Measurements from ENCODE around the gene SPDEF. TPM values are rescaled to one million over a fixed set of nuclear protein-coding genes. Genes with fewer than 3 reads are reported as not detected.
A peak's percentile ranks its signal among the peaks of the same experiment; 100 is the strongest.

The SPDEF gene
- total and polyA plus RNA-seq, 12 donors, result 0.06 to 0.14 (median 0.14) TPM; not detected in 8

DNA sequence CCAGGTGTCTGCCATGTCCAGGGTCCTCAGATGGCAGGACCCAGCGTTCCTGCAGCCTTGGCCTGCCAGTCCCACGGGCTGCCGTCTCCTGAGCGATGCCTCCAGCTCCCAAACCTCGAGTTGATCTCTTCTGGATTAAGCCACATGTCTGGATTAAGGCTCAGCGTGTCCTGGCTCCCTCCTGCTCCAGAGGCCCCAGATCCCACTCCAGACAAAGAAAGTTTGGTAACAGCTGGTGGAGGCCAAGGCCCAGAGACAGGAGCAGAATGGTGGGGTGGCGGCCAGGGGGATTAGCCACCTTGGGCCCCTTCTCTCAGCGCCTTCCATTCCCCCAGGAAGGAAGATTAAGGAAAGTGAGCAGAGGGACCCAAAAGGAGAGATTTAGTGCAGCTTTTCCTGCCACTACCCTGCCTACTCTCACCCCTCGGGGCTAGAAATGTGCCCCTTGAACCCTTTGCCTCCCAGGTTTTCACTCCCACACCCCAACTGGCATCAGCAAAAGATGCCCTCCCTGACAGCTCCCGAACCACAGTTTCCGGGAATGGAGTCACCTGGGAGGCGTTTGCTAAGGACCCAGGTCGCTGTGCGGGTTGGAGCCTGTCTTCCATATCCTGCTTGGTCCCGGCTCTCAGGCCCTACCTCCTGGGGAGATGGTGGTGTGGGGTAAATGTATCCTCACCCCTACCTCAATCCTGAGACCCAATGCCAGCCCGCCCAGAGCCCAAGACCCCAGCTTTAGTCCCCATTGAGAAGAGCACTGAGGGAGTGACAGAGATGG is 6.9 kb downstream of the SPDEF start:
- Histone ChIP-seq H3K27me3 (no peaks in the 10 kb centered on the region), H3K36me3 (replicated peaks in 1 of 2) (no peaks in the 10 kb centered on the region), H3K27ac (no peak overlapping the region), H3K4me3 (no peak overlapping the region), H3K9me3 (replicated peaks in 1 of 3) (no peaks in the 10 kb centered on the region), H3K4me1 (replicated peaks in 1 of 2) (no peaks in the 10 kb centered on the region)
- TF ChIP-seq, protein P1, sequence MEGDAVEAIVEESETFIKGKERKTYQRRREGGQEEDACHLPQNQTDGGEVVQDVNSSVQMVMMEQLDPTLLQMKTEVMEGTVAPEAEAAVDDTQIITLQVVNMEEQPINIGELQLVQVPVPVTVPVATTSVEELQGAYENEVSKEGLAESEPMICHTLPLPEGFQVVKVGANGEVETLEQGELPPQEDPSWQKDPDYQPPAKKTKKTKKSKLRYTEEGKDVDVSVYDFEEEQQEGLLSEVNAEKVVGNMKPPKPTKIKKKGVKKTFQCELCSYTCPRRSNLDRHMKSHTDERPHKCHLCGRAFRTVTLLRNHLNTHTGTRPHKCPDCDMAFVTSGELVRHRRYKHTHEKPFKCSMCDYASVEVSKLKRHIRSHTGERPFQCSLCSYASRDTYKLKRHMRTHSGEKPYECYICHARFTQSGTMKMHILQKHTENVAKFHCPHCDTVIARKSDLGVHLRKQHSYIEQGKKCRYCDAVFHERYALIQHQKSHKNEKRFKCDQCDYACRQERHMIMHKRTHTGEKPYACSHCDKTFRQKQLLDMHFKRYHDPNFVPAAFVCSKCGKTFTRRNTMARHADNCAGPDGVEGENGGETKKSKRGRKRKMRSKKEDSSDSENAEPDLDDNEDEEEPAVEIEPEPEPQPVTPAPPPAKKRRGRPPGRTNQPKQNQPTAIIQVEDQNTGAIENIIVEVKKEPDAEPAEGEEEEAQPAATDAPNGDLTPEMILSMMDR (IDR thresholded peaks at IDR 0.05), result no peak
- no peak for TF ChIP-seq POLR2A (IDR thresholded peaks at IDR 0.05)
- 83 to 89% (median 87%) methylated on average over 12 to 16 of the region's 16 CpGs for WGBS, 4 donors
- DNase-seq, result no peak
- intact Hi-C loops (cut with DNase I), result no loop called here

DNA sequence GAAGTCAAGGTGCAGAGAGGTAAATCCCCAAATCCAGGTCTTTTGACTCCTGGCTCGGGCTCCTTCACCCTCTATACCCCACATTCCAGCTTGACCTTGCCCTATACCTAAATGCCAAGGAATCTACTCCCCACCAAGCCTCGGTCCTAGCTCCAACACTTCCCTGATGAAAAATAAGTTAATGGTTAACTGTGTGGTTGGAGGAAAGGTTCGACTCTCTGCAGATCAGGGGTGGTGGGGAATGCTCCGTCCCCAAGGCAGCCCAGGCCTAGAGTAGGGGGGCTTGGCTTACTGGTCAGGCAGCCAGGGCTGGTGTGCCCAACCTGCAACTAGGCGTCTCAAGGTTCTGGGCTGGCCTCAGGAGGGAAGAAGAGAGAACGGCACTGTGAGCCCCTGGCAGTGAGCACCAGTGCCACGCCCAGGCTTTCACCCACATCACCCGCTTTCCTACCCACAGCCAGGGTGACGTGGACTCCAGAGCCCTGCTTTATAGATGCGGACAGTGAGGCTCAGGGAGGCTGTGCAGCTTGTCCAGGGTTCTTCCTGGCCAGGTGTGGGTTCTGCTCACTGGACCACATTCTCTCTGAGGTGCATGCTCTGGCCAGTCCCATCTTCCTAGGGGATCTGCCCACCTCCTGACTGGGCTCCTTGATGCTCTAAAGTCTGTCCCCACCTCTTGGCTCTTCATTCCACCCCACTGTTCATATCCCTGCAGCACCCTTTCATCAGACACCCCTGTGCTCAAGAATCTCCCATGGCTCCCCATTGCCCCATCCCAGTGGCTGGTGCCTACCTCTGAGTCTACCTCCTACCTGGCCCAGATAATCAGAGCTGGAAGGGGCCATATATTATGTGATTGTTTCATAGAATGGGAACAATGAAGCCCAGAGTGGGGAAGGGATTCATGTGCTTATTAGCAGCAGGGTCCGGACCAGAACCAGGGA is 8.2 kb downstream of the SPDEF start:
- WGBS, 4 donors, result 78 to 94% (median 88%) methylated on average over 9 to 11 of the region's 11 CpGs
- no peaks in the 10 kb centered on the region for H3K36me3 ChIP-seq (replicated peaks in 1 of 2)

DNA sequence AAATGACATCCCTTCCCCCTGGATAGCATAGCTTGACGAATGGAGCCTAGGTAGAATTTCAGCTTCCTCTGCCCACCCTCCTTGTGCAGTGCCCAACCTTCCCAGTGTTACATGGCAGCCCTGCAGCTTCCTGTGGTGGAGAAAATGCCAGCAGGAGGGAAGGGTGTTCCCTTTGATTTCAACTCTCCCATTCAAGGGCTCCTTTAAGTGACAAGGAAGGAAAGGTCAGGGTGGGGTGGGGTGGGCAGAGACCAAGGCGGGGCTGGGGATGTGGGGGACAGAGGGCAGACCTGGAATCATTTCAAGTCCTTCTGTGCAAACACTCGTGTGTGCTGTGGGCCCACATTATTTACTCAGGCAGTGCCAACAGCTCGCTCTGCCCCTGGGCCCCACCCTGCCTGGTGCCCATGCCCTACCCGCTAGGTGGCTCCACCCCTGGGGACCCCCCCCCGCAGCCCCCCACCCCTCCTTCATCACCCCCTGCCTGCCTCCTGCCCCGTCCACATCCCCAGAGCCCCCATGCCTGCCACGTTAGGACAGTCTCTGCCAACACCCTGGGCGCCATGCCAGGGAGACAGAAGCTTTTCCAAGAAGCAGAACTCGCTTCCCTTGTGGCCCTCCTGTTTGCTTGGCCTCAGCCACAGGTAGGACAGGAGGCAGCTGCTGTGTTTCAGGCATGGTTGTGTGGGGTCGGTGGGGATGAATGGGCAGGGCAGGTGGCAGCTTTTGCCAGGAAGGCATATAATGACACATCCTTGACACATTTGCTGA is 9.4 kb downstream of the SPDEF start:
- no peak overlapping the region for H3K27ac ChIP-seq
- 26 to 66% (median 34%) methylated on average over 4 to 11 of the region's 11 CpGs for WGBS, 4 donors
- H3K27me3 ChIP-seq, result no peaks in the 10 kb centered on the region
- H3K9me3 ChIP-seq (replicated peaks in 1 of 3), result no peaks in the 10 kb centered on the region
- no peaks in the 10 kb centered on the region for H3K4me1 ChIP-seq (replicated peaks in 1 of 2)
- TF ChIP-seq, protein P1 (IDR thresholded peaks at IDR 0.05), result no peak
- no peak for TF ChIP-seq POLR2A (IDR thresholded peaks at IDR 0.05)
- no peaks in the 10 kb centered on the region for H3K36me3 ChIP-seq (replicated peaks in 1 of 2)
- no peak overlapping the region for H3K4me3 ChIP-seq
- DNase-seq, result peak; percentile 40 to 75 (median 72)
- intact Hi-C loops (cut with DNase I), result no loop called here

More for the DNA sequence above, 8.2 kb downstream of the SPDEF start:
- no peaks in the 10 kb centered on the region for H3K27me3 ChIP-seq
- TF ChIP-seq, protein P1 (IDR thresholded peaks at IDR 0.05), result no peak
- no peak for TF ChIP-seq POLR2A (IDR thresholded peaks at IDR 0.05)
- DNase-seq, result no peak
- intact Hi-C loops (cut with DNase I), result no loop called here
- H3K27ac ChIP-seq, result no peak overlapping the region
- no peak overlapping the region for H3K4me3 ChIP-seq
- H3K9me3 ChIP-seq (replicated peaks in 1 of 3), result no peaks in the 10 kb centered on the region
- no peaks in the 10 kb centered on the region for H3K4me1 ChIP-seq (replicated peaks in 1 of 2)
